GM23248 (cell line): ENCODE results near the gene FITM1.

Experiments
- EZH2 ChIP-seq: fragments of 200-600 bp; sonication (generic); IDR thresholded peaks from 2 replicates; pipeline ENCODE4 v1.6.1; 2018; ENCODE audit warnings: antibody characterized with exemption, mild to moderate bottlenecking; ENCODE audit not compliant: insufficient read depth, poor library complexity, severe bottlenecking
- EZH2phosphoT487 ChIP-seq: fragments of 200-600 bp; sonication (generic); IDR thresholded peaks from 2 replicates; pipeline ENCODE4 v1.6.1; 2018; ENCODE audit warnings: antibody characterized with exemption, moderate library complexity, mild to moderate bottlenecking, low read depth; ENCODE audit not compliant: insufficient read depth

DNA sequence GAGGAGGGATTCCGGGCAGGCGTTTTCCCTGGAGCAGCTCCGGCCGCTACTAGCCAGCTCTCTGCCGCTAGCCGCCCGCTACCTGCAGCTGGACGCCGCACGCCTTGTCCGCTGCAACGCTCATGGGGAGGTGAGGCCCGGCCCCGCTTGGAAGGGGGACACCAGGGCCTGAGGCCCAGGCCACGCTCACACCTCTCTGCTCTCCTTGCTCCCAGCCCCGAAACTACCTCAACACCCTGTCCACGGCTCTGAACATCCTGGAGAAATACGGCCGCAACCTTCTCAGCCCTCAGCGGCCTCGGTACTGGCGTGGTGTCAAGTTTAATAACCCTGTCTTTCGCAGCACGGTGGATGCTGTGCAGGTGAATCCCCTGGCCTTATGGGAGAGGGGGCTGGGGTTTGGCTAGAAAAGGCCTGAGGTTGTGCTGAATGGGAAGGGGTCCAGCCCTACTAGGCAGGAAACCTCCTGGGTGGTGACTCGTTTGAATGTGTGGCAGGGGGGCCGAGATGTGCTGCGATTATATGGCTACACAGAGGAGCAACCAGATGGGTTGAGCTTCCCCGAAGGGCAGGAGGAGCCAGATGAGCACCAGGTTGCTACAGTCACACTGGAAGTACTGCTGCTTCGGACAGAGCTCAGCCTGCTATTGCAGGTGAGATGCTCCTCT lies 17.4 kb downstream of the FITM1 start:
- TF ChIP-seq EZH2 (no peak), EZH2phosphoT487 (no peak)
